ENCODE results near the gene ATP1A1.

Gene ATP1A1

GRCh38 chr1:116445534-116445933 is 72.5 kb downstream of the ATP1A1 start:
- no peak for DNase-seq

DNA sequence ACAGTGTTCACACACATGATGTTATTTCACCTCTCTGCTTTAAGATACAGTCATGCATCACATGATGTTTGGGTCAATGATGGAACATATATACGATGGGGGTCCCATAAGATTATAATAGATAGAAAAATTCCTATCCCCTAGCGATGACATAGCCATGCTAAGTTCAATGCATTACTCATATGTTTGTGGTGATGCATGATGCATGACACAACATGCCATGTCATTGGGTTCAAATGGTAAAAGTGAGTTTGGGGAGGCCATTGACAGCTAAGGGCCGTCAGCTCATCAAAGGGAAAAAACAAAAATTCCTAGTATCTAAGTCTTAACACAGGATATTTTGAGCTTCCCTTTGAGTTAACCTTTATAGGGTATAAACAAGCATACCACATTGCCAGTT is 73.6 kb downstream of the ATP1A1 start:
- no peak for DNase-seq

GRCh38 chr1:116448785-116449385 is 75.8 kb downstream of the ATP1A1 start:
- no peak for DNase-seq

- DNase-seq: no peak
Measured at GRCh38 chr1:116449578-116449977, 76.5 kb downstream of the ATP1A1 start.

- DNase-seq: no peak
Measured at GRCh38 chr1:116451702-116452101, 78.7 kb downstream of the ATP1A1 start.

- DNase-seq: no peak
Measured at GRCh38 chr1:116453481-116453880, 80.4 kb downstream of the ATP1A1 start.

DNA sequence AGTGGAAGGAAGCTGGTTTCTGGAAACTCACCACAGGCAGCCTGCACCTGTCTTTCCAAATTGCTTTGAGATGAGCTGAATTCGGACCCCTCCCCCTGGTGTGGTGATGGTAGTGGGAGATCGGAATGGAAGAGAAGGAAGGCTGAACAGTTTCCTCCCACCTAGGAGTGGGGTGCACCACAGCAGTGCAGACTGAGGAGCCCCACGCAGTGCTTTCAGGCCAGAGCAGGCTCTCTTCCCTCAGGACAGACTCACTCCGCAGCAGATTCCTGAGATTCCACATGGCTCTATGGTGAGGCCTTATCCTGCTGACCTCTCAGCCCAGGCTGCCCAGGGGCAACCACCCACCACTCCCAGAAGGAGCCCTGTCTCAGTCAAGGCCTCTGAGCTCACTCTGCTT is 80.9 kb downstream of the ATP1A1 start:
- DNase-seq: no peak
